Ishikawa (cell line): ENCODE data around the gene PPFIBP1.
A peak's percentile ranks its signal among the peaks of the same experiment; 100 is the strongest.

Source experiments
- CEBPB ChIP-seq: IDR thresholded peaks from 2 replicates; pipeline ENCODE4 v1.6.1; 2012
- CREB1 ChIP-seq: IDR thresholded peaks from 2 replicates; pipeline ENCODE4 v1.6.1; 2012; ENCODE audit warnings: low read depth
- EGR1 ChIP-seq: IDR thresholded peaks from 2 replicates; pipeline ENCODE4 v1.6.1; 2012
- EP300 ChIP-seq: IDR thresholded peaks from 2 replicates; pipeline ENCODE4 v1.6.1; 2012; ENCODE audit warnings: borderline replicate concordance
- FOXM1 ChIP-seq: IDR thresholded peaks from 2 replicates; pipeline ENCODE4 v1.6.1; 2012; ENCODE audit warnings: low read depth, borderline replicate concordance
- NFIC ChIP-seq: IDR thresholded peaks from 2 replicates; pipeline ENCODE4 v1.6.1; 2012
- RAD21 ChIP-seq: IDR thresholded peaks from 2 replicates; pipeline ENCODE4 v1.6.1; 2012; ENCODE audit warnings: low read depth
- TAF1 ChIP-seq: IDR thresholded peaks from 2 replicates; pipeline ENCODE4 v1.6.1; 2012; ENCODE audit warnings: low read depth, mild to moderate bottlenecking
- TCF12 ChIP-seq: IDR thresholded peaks from 2 replicates; pipeline ENCODE4 v1.6.1; 2012; ENCODE audit warnings: low read depth
- TEAD4 ChIP-seq: IDR thresholded peaks from 2 replicates; pipeline ENCODE4 v1.6.1; 2012
- YY1 ChIP-seq: IDR thresholded peaks from 2 replicates; pipeline ENCODE4 v1.6.1; 2012; ENCODE audit warnings: low read depth
- ZBTB7A ChIP-seq: IDR thresholded peaks from 2 replicates; pipeline ENCODE4 v1.6.1; 2012; ENCODE audit warnings: low read depth
- TF ChIP-seq, protein P1 (sequence below): IDR thresholded peaks from 2 replicates; pipeline ENCODE4 v1.6.1; 2012
- TF ChIP-seq, protein P2 (sequence below): IDR thresholded peaks from 2 replicates; pipeline ENCODE4 v1.6.1; 2012
- TF ChIP-seq, protein P3 (sequence below): IDR thresholded peaks from 2 replicates; pipeline ENCODE4 v1.6.1; 2012; ENCODE audit warnings: low read depth, mild to moderate bottlenecking

PPFIBP1 gene

DNA sequence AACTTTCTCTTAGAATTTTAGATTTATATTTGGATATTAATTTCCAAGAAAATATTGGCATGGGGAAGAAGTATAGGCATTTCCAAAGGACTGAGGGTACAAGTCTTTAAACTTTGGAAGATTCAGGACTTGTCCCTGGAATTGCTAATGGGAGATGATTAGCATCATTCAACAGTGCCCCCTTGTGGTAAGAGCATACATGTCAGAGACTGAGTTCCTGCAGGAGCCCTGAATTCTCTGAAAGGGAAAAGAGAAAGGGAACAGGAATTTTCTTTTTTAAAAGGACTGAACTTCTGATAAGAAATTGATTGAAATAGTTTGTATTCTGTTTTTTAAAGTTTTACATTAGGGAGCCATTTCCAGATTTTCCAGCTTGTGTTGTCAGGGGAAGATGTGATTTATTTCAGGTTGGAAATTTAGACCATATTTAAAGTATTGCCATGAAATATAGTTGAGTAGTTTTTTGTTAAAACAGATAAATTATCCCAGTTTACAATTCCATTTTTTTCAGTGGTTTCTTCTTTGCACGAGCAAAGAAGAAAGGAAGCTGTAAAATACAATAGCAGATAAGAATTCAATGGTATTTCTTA lies 128.3 kb downstream of the PPFIBP1 start:
- TF ChIP-seq CEBPB (no peak), RAD21 (peak; percentile 92), NFIC (no peak), EGR1 (no peak)
- TF ChIP-seq, protein P1, sequence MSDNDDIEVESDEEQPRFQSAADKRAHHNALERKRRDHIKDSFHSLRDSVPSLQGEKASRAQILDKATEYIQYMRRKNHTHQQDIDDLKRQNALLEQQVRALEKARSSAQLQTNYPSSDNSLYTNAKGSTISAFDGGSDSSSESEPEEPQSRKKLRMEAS = no peak

DNA sequence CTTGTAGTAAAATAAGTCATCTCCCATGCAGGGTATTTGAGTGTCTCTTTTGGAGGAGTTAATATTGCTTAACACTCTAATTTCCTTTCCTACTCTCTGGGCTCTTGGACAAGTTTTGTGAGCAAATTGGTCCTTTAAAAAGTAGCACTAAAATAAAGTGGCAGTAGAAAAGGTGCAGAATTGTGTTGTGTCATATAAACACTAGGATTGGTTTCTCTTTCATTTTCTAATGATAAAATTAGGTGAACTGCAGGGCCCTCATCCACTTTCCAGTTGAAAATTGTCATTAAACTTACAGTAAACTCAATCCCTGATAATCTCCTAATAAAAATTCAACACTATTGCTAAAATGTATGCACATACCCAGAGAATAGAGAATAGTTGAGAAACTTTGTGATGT lies 129.7 kb downstream of the PPFIBP1 start:
- no peak for TF ChIP-seq CREB1
- TF ChIP-seq TAF1 = no peak

DNA sequence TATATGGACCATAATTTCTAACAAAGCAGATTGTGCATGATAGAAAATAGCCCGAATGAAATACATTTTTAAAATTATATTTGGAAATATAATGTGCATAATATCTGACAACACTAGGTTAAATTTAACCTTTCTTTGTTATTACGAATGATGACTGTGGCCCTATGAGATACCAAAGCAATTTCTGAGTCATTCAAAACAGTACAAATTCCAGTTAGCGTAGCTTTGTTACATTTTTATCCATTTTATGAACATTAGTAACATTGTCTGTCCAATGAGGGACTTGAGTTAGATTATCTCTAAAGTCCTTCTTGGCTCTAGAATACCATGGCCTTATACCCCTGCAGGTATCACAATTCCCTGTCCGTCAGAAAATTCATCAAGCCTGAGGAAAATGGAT lies 133.3 kb downstream of the PPFIBP1 start:
- TF ChIP-seq TEAD4 (no peak), EP300 (no peak)
- TF ChIP-seq, protein P2, sequence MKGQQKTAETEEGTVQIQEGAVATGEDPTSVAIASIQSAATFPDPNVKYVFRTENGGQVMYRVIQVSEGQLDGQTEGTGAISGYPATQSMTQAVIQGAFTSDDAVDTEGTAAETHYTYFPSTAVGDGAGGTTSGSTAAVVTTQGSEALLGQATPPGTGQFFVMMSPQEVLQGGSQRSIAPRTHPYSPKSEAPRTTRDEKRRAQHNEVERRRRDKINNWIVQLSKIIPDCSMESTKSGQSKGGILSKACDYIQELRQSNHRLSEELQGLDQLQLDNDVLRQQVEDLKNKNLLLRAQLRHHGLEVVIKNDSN = no peak

DNA sequence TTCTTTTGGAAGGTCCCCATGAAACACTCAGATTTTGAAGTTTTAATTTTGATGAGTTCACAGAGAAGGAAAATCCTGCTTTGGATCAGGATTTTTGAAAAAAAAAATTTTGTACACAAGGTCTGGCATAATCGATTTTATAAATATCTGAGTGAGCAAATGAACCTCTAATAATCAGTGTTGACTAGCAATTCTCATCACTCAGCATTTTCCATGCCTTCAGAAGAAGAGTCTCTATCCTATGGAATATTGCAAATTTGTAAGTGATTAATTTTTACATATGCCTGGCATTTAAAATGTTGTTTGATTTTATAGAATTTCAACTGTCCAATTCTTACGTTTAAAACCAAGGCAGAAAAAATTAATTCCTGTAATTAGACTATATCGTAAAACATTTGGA lies 141.7 kb downstream of the PPFIBP1 start:
- TF ChIP-seq EGR1 = no peak
- TF ChIP-seq NFIC = no peak
- TF ChIP-seq TCF12 = no peak
- TF ChIP-seq CREB1 = no peak
- TF ChIP-seq EP300 = no peak
- TF ChIP-seq, protein P1 = no peak

DNA sequence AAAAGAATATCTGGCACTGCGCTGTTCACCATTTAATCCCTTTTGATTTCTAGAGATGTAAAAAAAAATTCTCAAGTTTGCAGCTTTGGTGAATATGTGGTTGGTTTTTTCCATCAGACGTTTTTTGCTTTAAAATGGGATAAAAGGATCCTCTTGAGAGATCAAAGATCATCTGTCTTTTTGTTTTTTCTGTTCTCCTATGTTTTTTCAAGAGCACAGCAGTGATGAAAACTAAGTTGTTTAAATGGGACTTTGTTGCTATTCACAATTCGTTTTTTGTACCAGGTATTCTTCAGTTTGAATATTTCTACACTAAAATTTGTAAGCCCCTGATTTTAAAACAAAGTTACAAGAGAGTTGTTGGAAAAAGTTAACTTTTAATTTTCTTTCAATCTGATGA lies 142.5 kb downstream of the PPFIBP1 start:
- TF ChIP-seq, protein P3, sequence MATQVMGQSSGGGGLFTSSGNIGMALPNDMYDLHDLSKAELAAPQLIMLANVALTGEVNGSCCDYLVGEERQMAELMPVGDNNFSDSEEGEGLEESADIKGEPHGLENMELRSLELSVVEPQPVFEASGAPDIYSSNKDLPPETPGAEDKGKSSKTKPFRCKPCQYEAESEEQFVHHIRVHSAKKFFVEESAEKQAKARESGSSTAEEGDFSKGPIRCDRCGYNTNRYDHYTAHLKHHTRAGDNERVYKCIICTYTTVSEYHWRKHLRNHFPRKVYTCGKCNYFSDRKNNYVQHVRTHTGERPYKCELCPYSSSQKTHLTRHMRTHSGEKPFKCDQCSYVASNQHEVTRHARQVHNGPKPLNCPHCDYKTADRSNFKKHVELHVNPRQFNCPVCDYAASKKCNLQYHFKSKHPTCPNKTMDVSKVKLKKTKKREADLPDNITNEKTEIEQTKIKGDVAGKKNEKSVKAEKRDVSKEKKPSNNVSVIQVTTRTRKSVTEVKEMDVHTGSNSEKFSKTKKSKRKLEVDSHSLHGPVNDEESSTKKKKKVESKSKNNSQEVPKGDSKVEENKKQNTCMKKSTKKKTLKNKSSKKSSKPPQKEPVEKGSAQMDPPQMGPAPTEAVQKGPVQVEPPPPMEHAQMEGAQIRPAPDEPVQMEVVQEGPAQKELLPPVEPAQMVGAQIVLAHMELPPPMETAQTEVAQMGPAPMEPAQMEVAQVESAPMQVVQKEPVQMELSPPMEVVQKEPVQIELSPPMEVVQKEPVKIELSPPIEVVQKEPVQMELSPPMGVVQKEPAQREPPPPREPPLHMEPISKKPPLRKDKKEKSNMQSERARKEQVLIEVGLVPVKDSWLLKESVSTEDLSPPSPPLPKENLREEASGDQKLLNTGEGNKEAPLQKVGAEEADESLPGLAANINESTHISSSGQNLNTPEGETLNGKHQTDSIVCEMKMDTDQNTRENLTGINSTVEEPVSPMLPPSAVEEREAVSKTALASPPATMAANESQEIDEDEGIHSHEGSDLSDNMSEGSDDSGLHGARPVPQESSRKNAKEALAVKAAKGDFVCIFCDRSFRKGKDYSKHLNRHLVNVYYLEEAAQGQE = no peak
- no peak for TF ChIP-seq TCF12
- no peak for TF ChIP-seq RAD21
- TF ChIP-seq NFIC = no peak
- TF ChIP-seq CREB1 = no peak
- no peak for TF ChIP-seq CEBPB
- TF ChIP-seq EP300 = no peak
- TF ChIP-seq, protein P2 = no peak
- TF ChIP-seq FOXM1 = no peak
- no peak for TF ChIP-seq ZBTB7A

DNA sequence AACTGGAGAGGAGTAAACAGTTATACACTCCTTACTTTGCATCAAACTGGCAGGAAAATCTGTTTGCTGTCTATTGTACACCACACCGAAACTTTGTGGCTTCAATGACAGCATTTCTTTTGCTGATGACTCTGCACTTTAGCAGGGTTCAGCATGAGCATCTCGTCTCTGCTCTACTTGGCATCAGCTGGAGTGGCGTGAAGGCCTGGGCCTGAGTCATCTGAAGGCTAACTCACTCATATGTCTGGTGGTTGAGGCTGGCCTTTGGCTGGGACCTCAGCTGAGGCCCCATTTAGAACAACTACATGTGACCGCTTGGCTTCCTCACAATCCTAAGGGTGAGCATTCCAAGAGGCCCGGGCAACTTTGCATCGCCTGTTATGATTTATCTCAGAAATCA lies 143.5 kb downstream of the PPFIBP1 start:
- TF ChIP-seq, protein P2 = no peak

DNA sequence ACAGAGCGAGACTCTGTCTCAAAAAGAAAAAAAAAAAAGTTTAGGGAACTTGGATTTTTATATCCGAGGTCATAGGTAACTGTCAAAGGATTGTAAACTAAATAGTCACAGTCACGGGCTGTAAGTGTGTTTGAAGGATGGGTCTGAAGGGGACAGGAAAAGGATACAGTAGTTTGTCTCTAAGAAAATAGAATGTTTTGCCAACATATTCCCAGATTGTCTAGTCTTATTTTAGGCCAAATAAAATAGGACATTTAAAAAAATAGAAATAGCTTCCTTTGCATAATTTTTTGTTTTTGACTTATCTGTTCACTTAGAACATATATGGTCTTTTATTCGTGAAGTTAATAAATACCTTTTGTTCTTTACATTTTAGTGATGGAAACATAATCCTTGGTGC lies 148.0 kb downstream of the PPFIBP1 start:
- no peak for TF ChIP-seq YY1
- TF ChIP-seq, protein P1 = no peak
- TF ChIP-seq TAF1 = no peak
- no peak for TF ChIP-seq ZBTB7A
- no peak for TF ChIP-seq CREB1
- no peak for TF ChIP-seq CEBPB
- no peak for TF ChIP-seq NFIC
- no peak for TF ChIP-seq EGR1
- TF ChIP-seq TEAD4 = no peak

DNA sequence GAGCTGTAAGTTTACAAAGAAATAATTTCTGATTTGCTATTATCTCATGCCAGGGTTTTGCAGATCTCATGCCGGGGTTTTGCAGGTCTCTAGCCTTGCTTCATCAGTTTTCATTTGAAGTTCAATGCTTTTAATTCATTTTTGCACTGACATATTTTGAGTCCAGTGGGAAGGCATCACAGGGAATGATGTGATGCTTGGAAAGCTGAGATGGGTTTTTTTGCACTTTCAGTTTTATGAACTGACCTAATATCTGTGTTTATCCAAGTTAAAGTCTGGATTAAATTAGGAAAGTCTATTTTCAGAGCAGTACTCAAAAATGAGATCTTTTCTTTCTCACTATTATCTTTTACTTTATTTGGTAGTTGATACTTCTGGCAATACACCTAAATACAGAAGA lies 148.6 kb downstream of the PPFIBP1 start:
- no peak for TF ChIP-seq FOXM1
- TF ChIP-seq NFIC = no peak
- TF ChIP-seq, protein P2 = no peak
- TF ChIP-seq, protein P1 = no peak
- no peak for TF ChIP-seq YY1
- TF ChIP-seq CREB1 = no peak
- TF ChIP-seq TCF12 = no peak
- TF ChIP-seq TEAD4 = no peak
- no peak for TF ChIP-seq EGR1
- TF ChIP-seq RAD21 = no peak
- TF ChIP-seq EP300 = no peak
- no peak for TF ChIP-seq CEBPB
- TF ChIP-seq, protein P3 = no peak
- no peak for TF ChIP-seq TAF1
- no peak for TF ChIP-seq ZBTB7A
